NCI-H510A (cell line): ENCODE measurements around the gene STX11.
"Not testable (repeated sequence)": the region's sequence is repeated elsewhere in the genome, so short reads cannot be mapped to it uniquely, and the experiment has no call there.

Experiments
- DNase-seq: peaks from one replicate; lab custom pipeline; 2025; lab: John Stamatoyannopoulos, UW

Gene STX11

DNA sequence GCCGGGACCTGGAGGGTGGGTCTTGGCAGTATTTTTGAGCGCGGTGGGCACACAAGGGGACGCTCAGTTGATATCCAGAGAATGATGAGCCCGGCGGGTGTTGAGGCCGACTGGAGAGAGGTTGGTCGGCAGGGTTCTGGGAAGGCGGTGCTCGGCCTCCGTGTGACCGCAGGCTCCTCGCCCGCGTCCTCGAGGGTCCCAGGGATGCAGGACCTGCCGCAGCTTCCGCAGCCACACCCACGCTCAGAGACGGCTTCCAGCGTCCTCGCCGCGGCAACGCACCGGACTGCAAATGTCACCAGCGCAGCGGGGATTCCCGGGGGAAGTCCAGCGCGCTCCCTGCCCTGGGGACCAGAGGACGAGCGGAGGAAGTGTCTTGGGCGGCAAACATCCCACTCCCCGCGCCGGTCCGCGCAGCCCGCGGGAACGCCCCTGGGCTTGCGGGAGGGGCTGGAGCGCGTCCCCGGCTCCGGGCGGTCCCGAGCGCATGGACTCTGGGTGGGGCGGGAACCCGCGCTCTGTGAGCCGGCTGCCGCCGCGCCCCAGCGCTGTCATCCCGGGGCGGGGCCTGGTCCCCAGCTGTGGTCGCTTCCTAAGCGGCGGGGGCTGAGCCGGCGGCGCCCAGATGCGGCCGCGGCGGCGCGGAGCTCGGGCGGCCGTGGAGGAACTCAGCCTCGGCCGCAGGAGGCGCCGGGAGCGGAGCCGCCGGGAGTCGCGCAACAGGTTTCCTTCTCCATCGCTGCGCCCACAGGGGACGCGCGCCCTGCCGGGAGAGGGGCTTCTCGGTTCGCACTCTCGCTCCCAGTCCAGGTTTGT lies at the start of gene STX11:
TSS of gene STX11 (plus strand) at position 624 of the 816 bp plus-strand sequence. CDS start 36,111 bp downstream, outside the sequence.
- DNase-seq, result no peak

DNA sequence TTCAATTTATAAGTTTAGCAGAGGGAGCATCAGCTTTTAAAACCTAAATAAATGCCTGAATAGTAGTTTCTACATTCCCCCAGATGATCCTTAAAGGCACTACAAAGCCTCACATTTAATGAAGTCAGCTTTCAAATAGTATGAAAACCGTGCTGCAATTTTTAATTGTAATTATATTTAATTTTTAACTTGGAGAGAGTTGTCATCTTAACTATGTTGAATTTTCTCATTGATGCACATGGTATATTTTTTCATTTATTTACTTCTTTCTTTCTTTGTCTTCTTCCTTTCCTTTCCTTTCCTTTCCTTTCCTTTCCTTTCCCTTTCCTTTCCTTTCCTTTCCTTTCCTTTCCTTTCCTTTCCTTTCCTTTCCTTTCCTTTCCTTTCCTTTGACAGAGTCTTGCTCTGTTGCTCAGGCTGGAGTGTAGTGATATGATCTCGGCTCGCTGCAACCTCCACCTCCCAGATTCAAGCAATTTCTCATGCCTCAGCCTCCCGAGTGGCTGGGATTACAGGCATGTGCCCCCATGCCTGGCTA lies 47.2 kb upstream of the STX11 start:
- DNase-seq, result no peak

DNA sequence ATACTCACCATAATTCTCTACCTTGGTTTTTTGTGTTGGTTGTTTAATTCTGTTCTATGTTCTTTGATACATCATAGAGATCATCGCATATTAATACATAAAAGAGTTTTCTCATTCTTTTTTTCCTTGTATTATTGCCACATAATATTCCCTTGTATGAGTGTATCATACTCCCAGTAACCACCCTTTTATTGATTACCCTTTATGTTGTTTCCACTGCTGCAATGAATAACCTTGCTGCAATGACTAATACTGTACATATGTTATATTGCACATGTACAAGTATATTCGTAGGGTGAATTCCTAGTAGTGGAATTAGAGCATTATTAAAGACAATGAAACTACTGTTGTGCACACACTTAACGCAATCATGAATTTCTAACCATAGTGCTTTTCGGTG lies 45.8 kb upstream of the STX11 start:
- DNase-seq, result no peak

DNA sequence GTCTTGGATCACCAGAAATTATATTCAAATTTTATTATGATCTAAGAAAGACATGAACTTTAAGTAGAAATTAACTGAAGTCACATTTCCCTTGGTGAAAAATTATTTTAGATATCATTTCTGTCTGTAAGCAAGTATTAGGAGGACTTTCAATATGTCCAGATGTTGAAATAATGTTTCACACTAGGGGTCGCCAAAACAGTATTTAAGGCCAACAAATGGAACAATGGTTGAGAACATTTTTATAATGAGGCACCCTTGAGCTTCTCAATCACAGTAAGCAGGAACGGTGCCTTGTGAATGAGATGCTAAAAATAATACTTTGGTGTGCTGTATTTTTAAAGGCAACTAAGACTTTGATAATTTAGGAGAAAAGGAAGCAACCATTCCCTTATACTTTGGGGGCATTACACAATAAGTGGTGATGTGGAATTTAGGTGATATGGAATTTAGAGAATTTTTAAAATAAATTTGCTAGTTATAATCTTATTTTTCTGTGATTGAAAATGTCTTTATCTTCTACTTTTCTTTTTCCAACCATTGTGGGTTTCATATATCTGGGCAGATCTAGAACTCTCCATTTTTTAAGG lies 45.3 kb upstream of the STX11 start:
- DNase-seq, result no peak

DNA sequence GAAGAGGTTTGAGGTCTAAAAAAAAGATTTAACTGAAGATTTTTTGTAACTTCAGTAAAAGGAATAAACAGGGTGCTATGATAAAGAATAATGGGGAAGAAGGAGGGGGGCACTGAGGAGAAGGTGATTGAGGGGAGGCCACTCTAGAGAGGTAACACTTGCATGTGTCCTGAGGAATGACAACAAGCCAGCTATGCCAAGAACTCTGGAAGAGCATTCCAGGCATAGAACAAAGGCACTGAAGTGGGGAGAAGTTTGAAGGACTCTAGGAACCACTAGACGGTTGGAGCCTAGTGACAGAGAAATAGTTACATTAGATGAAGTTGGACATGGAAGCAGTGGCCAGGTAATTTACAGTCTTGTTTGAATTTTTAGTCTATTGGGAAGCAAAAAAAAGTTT lies 44.1 kb upstream of the STX11 start:
- no peak for DNase-seq

DNA sequence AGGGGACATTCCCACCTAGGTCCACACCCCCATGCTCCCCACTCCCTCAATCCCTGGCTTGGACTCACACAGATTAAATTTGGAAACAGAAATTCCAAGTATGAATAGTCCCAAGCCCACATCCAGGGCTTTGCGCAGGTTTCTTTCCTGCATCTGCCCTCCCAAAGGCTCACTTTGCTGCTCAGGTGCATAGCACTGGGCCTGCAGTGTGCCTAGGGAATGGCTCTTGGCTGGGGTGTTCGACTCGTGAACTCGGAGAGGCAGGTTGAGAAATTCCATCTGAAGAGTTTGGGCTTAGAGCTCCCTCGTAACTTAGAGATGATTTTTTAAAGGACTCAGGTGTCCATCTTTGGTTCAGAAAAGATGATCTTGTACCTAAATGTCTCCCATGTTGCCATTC lies 40.1 kb upstream of the STX11 start:
- no peak for DNase-seq

DNA sequence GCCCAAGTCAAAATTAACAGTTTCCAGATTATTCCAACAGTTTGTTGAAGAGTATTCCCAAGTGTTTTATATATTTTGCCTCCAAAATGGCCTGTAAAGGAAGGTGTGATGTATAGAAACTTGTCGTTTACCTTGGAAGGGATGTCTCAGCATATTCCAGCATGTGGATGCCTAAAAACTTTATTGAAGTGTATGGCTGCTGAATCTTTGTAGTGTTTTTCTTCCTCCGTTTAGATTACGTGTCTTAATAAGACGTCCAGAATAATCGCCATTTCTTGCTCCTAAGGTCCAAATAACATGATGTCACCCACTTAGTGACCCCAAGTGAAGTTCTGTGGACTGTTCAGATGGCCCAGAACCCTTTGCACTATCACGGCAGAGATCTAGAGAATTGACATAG lies 37.0 kb upstream of the STX11 start:
- no peak for DNase-seq

DNA sequence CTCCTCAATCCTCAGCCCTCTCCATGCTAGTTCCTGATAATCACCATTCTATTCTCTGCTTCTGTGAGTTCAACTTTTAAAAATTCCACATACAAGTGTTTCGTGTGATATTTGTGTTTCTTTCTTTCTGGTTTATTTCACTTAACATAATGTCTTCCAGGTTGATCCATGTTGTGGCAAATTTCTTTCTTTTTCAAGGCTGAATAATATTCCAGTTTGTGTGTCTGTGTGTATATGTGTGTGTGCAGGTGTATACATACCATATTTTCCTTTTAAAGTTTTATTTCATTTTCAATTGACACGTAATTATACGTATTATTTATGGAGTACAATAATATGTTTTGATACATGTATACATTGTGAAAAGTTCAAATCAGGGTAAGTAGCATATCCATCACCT lies 35.1 kb upstream of the STX11 start:
- no peak for DNase-seq

DNA sequence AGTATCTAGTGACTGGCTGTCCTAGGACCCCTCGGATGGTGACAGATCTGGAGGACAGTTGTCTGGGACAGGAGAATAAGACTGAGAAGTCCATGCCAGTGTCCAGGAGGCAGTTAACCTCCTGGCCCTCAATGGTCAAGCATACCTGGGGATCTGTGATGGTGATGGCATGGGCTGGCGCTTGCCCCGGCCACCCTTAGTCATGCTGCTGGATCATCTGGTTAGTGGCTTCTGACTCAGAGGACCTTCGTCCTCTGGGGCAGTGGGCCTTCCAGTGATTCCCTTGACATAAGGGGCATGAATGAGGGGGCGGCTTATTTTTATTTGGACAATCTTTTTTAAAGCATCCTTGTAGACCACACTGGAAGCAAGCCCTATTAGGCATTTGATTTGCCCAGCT lies 30.9 kb upstream of the STX11 start:
- DNase-seq, result no peak

DNA sequence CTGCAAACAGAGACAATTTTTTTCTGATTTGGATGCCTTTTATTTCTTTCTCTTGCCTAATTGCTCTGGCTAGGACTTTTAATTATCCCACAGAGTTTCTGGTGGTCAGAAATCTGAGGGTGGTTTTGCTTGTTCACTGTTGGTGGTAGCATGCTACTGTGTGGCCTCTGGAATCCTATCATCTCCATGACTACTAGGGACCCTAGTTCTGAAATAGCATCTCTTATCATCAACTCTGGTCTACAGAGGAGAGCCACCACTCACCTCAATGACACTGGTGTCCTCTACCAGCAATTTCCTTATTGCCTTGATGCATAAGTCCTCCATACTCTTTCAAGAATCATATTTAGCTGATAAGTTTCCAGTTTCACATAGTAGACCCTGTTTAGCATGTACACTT lies 27.5 kb upstream of the STX11 start:
- no peak for DNase-seq

DNA sequence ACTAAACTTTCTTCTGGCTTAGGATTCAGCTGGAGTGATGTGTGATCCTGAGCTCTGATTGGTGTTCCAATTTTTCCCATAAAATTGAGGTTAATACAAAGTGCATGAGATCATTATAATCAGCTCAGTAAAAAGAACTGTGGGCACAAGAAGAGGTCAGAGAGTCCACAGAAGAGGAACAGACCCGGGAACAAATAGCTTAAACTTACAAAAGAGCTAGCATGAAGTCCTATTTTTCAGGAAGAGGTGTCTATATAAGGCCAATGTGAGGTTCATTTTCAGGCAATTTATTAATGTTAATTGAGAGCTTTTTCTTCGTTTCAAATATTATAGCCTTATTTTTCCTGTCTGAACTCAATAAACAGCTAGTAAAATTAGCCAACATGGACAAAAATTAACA lies 26.9 kb upstream of the STX11 start:
- no peak for DNase-seq

DNA sequence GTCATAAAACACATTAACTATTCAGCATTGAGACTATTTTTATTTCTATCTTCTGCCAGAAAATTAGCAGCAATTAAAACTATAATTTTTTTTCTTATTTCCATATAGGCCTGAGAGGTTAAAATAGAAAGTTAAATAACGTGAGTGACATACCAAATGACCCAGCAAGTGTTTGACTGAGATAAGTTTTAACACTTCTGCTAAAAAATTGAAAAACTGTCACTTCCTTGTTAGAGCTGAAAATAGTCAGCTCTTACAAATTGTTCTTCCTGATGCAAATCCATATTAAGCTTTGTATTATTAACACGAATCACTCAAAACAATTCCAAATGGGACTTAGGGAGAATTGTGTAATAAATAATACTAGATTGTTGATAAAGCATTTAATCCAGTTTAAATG lies 26.5 kb upstream of the STX11 start:
- no peak for DNase-seq

DNA sequence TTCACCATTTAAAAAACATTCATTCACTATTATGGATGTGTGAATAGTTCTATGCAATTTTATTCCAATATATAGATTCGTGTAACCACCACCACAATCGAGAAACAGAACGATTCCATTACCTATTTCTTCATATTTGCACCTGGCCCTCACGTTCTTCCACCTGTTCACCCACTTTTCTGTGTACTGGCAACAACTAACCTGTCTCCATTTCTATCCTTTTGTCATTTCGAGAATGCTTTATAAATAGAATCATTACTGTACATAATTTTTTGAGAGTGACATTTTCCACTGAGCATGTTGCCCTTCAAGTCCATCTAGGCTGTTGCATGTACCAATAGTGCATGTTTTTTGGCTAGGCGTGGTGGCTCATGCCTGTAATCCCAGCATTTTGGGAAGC lies 23.2 kb upstream of the STX11 start:
- no peak for DNase-seq

DNA sequence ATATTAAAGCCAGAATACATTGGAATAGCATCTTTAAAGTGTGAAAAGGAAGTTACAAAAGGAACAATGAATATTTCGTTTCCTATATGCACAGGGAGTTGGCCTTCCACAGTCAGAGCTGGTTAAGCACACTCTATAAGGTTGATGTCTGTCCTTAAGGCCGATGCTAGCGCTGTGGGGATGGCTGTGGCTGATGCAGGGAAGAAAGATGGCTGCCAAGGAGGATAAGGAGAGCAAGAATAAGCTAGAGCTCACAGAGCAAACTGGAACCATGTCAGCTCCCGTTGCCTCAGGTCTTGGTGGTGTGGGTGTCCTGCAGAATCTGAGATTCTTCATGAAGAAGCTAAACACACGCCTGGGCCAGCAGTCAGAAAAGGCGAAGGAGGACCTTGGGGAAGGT lies 20.8 kb upstream of the STX11 start:
- no peak for DNase-seq

DNA sequence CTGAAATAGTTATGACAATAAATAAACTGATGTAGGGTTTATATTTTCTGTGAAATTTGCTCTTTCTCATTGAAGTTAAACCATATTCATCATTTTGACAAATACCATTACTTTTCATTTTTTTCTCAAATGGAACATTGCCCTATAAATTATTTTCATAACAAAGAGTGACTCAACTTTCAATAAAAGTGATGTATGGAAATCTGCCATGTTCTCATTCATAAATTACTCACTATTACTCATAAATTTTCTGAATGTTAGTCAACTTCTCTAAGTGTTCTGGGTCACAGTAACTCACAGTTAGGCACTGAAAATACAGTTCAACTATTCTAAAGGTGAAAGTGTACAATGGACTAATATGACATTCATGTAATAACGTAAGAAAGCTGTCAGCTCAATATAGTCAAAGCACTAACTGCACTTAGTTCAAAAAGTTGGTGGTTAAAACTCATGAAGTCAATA lies 19.0 kb upstream of the STX11 start:
- no peak for DNase-seq

DNA sequence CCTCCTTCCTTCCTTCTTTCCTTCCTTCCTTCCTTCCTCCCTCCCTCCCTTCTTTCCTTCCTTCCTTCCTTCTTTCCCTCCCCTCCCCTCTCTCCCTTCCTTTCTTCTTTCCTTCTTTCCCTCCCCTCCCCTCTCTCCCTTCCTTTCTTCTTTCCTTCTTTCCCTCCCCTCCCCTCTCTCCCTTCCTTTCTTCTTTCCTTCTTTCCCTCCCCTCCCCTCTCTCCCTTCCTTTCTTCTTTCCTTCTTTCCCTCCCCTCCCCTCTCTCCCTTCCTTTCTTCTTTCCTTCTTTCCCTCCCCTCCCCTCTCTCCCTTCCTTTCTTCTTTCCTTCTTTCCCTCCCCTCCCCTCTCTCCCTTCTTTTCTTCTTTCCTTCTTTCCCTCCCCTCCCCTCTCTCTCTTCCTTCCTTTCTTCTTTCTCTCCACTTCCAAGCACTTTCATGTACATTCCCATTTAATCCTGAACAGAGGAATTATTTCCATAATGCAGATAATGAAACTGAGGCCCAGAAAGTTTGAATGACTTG lies 18.1 kb upstream of the STX11 start:
- DNase-seq, result not testable (repeated sequence)

DNA sequence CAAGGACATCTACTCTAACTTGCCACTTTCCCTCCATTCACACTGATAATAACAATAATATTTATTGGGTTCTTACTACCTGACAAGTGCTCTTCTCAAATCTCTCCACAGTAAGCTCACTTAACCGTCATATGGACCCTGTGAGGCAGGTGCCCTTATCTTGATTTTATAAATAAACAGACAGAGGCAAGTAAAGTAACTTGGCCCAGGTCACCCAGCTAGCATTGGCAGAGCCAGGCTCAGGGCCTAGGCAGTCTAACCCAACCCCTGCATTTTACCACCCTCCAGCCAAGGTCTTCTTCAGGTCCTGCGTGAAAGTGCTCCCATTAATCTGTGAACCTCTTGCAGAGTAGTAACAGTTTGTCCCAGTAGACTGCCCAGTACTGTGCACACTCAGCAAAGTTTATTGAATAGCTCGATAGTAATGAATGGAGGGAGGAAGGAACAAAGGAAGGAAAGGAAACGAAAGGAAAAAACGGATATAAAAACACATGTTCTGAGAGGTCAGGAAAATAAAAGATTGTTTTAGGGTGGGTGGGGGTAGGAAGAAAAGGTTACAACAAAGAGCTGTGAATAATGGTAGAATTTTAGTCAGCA lies 17.0 kb upstream of the STX11 start:
- no peak for DNase-seq

DNA sequence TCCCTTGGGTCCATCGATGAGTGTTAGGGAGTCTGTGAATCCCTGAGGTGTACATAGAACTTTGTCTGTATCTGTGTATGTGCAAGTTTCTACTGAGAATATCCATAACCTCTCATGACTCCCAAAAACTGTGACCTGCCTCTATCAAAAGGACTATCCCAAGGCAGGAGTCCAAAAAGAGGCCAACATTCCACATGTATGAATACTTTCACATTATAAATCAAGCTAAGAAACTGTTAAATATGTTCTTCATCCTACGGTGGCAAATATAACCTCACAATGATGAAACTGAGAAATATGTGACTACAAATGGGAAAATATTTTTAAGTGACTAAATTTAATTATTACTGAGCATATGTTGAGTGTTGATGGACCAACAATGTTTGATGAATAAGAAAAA lies 16.1 kb upstream of the STX11 start:
- DNase-seq, result no peak

DNA sequence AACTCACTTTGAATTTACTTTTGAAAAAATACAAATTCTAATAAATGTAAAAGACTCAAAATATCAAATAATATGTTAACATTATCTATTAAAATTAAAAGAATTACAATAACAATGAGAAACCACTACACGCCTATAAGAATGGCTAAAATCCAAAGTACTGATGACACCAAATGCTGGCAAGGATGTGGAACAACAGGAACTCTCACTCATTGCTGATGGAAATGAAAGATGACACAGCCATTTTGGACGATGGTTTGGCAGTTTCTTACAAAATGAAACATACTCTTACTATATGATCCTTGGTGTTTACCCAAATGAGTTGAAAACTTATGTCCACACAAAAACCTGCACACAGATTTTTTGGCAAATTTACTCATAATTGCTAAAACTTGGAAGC lies 15.6 kb upstream of the STX11 start:
- no peak for DNase-seq

DNA sequence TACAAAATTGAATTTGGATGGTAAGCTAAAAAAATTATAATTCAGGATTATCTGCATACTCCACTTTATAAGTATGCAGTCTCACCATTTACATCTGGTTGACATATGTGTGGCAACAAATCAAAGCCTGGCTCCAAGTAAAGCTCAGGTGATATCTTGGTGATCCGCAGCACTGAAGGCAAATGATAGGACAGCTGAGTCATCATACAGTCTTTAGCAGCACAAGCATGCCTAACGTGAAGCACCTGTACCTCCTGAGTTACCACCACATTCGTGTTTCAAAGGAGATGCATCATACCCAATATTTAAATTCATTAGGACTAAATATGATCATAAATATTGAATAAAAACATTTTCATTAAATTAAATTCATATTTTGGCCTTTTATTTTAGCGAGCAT lies 11.8 kb upstream of the STX11 start:
- no peak for DNase-seq

DNA sequence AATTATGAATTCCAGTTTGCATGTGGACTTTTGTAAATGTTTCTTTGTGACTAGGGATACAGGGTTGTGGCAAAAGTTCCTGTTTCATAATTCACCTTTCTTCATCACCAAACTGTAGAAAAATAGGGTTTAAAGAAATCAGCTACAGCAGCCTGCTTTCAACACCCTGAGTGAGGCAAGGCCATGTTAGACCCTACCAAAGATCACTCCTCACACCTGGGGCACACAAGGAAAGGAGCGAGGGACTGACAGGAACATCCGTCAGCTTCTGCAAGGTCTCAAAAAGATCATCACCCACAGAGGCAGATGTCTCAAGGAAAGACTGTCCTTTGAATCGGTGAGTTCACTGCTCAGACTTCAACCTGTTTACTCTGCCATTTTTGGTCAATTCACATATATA lies 10.5 kb upstream of the STX11 start:
- no peak for DNase-seq

DNA sequence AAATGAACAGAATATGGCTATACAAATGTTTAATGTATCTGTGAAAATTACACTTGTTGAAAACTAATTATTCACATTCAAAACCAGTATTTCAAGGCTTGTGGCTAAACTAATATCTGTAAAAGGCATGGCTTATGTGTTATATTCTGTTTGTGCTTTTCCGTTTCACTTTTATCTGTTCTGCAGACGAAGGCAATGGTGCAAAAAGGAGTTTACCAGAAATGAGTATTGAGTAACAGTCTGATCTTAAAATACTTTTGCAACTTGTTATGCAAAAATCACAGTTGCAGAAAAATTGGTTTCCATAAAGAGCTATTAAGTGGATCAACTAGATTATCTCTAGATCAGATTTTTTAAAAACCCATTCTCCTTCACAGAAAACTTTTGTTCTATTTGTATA lies 9.4 kb upstream of the STX11 start:
- no peak for DNase-seq

DNA sequence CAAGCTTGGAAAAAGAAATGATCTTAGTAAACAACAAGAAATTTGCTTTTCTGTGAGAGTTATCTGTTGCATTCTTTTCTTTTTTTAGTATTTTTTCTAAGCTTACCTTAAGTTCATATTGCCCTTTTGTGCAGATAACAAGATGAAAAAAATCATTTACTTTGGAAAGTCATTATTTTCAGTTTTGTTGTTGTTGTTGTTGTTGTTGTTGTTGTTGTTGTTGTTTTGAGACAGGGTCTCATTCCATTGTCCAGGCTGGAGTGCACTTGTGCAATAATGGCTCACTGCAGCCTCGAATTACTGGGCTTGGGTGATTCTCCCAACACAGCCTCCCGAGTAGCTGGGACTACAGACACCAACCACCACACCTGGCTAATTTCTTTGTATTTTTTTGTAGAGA lies 8.8 kb upstream of the STX11 start:
- no peak for DNase-seq
